SW 1271 (cell line): ENCODE data around the gene ITLN2.
"Not testable (repeated sequence)": the region's sequence is repeated elsewhere in the genome, so short reads cannot be mapped to it uniquely, and the experiment has no call there.

Source experiments
- DNase-seq, 2 experiments: peaks; one replicate each; lab custom pipeline; 2025; lab: John Stamatoyannopoulos, UW

The ITLN2 gene

DNA sequence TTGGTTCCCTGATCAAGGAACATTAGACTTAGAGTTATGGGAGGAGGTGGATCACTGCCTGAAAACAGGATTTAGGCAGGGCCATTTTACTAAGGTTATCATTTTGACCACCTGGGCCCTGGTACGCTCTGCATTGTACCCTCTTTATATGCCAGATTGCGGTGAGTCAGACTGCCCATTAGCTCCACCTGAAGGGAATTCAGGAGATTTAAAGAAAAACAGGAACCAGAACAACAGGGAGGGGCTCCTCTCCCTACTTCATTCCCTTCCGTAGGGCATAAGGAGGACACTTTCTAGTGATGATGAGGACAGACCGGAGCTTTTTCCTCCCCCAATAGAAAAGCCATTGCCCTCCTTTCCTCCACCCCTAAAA is 49.0 kb downstream of the ITLN2 start:
- DNase-seq, result no peak

DNA sequence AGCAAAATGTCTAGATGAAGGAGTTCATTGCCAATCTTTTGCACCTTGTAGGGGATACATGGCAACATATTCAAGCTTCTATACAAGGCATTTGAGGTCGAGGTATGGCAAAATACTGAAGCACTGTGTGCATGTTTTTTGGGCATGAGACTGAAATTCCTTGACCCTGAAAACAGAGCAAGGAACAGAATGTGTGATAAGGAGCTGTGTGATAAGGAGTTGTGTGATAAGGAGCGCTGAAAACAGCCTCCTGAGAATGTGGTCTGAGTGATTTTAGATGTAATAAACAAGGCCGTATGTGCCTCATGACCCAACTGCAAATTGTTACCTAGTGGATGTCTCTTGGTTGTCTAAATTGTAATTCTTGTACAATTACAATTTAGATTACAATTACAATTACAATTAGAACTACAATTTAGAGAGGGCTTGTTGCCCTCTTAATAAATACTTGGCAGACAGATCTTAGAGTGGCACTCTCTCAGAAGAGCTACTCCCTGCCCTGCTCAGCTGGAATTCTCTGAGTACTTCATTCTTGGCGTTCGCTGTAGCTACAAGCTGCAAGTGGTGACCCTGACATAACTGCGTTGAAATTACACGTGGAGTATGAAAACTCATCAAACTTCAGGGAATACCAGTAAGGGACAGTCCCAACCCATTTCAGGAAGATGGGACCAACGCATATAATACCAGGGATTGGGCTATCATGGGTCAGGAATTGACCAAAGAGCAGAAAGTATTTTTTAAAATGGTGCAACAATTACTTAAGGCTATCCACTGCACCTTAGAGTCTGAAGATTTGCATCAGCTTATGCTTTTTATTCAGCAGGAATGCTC is 49.6 kb downstream of the ITLN2 start:
- DNase-seq, result no peak

DNA sequence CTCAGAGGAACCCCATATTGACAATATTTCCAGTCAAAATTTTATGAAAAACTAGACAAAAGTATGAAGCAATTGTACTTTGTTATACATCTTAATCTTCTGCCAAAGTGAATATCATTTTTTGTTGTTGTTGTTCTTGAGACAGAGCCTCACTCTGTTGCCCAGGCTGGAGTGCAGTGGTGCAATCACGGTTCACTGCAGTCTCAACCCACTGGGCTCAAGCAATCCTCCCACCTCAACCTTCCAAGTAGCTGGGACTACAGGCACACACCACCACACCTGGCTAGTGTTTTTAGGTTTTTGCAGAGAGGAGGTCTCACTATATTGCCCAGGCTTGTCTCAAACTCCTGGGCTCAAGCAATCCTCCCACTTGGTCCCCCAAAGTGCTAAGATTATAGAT is 52.4 kb downstream of the ITLN2 start:
- not testable (repeated sequence) for DNase-seq

GRCh38 chr1:160901768-160902167 is 52.8 kb downstream of the ITLN2 start:
- DNase-seq, result no peak

- DNase-seq, result not testable (repeated sequence)
Observed at GRCh38 chr1:160900683-160901082, 53.9 kb downstream of the ITLN2 start.
